ENCODE results near the gene CCR2. TPM values are rescaled to one million over a fixed set of nuclear protein-coding genes. Genes with fewer than 3 reads are reported as not detected.

The CCR2 gene
- total RNA-seq, 1 donor from 2014 or later = 3.3 TPM

GRCh38 chr3:46354478-46354877, 567 bp downstream of the CCR2 start:
- no peak for DNase-seq (ENCODE audit: low spot score)

GRCh38 chr3:46354984-46355383, 1.1 kb downstream of the CCR2 start:
- no peak for DNase-seq (ENCODE audit: low spot score)

- no peak for DNase-seq (ENCODE audit: low spot score)
Measured at GRCh38 chr3:46356276-46356675, 2.4 kb downstream of the CCR2 start.

GRCh38 chr3:46356909-46357308, 3.0 kb downstream of the CCR2 start:
- DNase-seq (ENCODE audit: low spot score) = no peak

GRCh38 chr3:46358466-46358865, 4.6 kb downstream of the CCR2 start:
- DNase-seq (ENCODE audit: low spot score) = no peak

GRCh38 chr3:46359733-46360493, 6.0 kb downstream of the CCR2 start:
- no peak for DNase-seq (ENCODE audit: low spot score)

GRCh38 chr3:46360907-46361306, 7.0 kb downstream of the CCR2 start:
- no peak for DNase-seq (ENCODE audit: low spot score)

GRCh38 chr3:46361408-46362283, 7.7 kb downstream of the CCR2 start:
- no peak for DNase-seq (ENCODE audit: low spot score)

- no peak for DNase-seq (ENCODE audit: low spot score)
Measured at GRCh38 chr3:46365041-46365440, 11.1 kb downstream of the CCR2 start.

GRCh38 chr3:46365737-46366524, 12.0 kb downstream of the CCR2 start:
- DNase-seq (ENCODE audit: low spot score) = no peak

GRCh38 chr3:46367811-46368210, 13.9 kb downstream of the CCR2 start:
- no peak for DNase-seq (ENCODE audit: low spot score)

GRCh38 chr3:46368569-46368968, 14.7 kb downstream of the CCR2 start:
- DNase-seq (ENCODE audit: low spot score) = no peak

- DNase-seq (ENCODE audit: low spot score) = no peak
Measured at GRCh38 chr3:46369151-46369550, 15.2 kb downstream of the CCR2 start.

- DNase-seq (ENCODE audit: low spot score) = no peak
Measured at GRCh38 chr3:46369675-46370132, 15.8 kb downstream of the CCR2 start.

GRCh38 chr3:46370839-46371518, 17.1 kb downstream of the CCR2 start, which contains the start of gene CCR5:
CCR5 (plus strand) TSS chr3:46370946; CDS start chr3:46372903, 1,957 bp downstream.
- no peak for DNase-seq (ENCODE audit: low spot score)

GRCh38 chr3:46371519-46372340, 17.8 kb downstream of the CCR2 start:
- no peak for DNase-seq (ENCODE audit: low spot score)

GRCh38 chr3:46372492-46373359, 18.8 kb downstream of the CCR2 start:
- no peak for DNase-seq (ENCODE audit: low spot score)

GRCh38 chr3:46374755-46375154, 20.8 kb downstream of the CCR2 start:
- no peak for DNase-seq (ENCODE audit: low spot score)

- DNase-seq (ENCODE audit: low spot score) = no peak
Measured at GRCh38 chr3:46375218-46375617, 21.3 kb downstream of the CCR2 start.

All from mesenteric fat pad (tissue), 1 donor.